ENCODE data around the gene ADAMTS17.

Gene ADAMTS17

GRCh38 chr15:100121285-100121684 lies 220.5 kb downstream of the ADAMTS17 start:
- DNase-seq: no peak

GRCh38 chr15:100120111-100120510 lies 221.7 kb downstream of the ADAMTS17 start:
- no peak for DNase-seq

- DNase-seq: no peak
These were observed 223.2 kb downstream of the ADAMTS17 start for GRCh38 chr15:100118546-100118945.

GRCh38 chr15:100116416-100117190 lies 225.2 kb downstream of the ADAMTS17 start:
- DNase-seq: no peak

GRCh38 chr15:100115711-100116090 lies 226.1 kb downstream of the ADAMTS17 start:
- no peak for DNase-seq

- no peak for DNase-seq
These were observed 226.6 kb downstream of the ADAMTS17 start for GRCh38 chr15:100115066-100115710.

- no peak for DNase-seq
These were observed 227.2 kb downstream of the ADAMTS17 start for GRCh38 chr15:100114571-100114970.

- DNase-seq: no peak
These were observed 227.7 kb downstream of the ADAMTS17 start for GRCh38 chr15:100114100-100114499.

GRCh38 chr15:100113351-100114080 lies 228.3 kb downstream of the ADAMTS17 start:
- no peak for DNase-seq

- no peak for DNase-seq
These were observed 229.0 kb downstream of the ADAMTS17 start for GRCh38 chr15:100112636-100113305.

GRCh38 chr15:100112061-100112420 lies 229.7 kb downstream of the ADAMTS17 start:
- DNase-seq: no peak

- no peak for DNase-seq
These were observed 230.4 kb downstream of the ADAMTS17 start for GRCh38 chr15:100111125-100112060.

- no peak for DNase-seq
These were observed 232.2 kb downstream of the ADAMTS17 start for GRCh38 chr15:100109486-100110035.

- DNase-seq: no peak
These were observed 232.9 kb downstream of the ADAMTS17 start for GRCh38 chr15:100108846-100109245.

GRCh38 chr15:100108346-100108745 lies 233.4 kb downstream of the ADAMTS17 start:
- no peak for DNase-seq

GRCh38 chr15:100107606-100108225 lies 234.1 kb downstream of the ADAMTS17 start:
- no peak for DNase-seq

- DNase-seq: no peak
These were observed 234.6 kb downstream of the ADAMTS17 start for GRCh38 chr15:100107151-100107550.

- no peak for DNase-seq
These were observed 235.0 kb downstream of the ADAMTS17 start for GRCh38 chr15:100106732-100107131.

GRCh38 chr15:100105101-100105500 lies 236.7 kb downstream of the ADAMTS17 start:
- DNase-seq: no peak

- DNase-seq: no peak
These were observed 237.5 kb downstream of the ADAMTS17 start for GRCh38 chr15:100104245-100104644.

- no peak for DNase-seq
These were observed 237.9 kb downstream of the ADAMTS17 start for GRCh38 chr15:100103828-100104227.
